HG03378 (cell line): ENCODE measurements around the gene PCDH9.

Experiments used
- ATAC-seq: cut with Tn5 transposase; IDR thresholded peaks from one replicate; pipeline ENCODE4 v1.9.1; 2021; ENCODE audit warnings: mild to moderate bottlenecking, moderate library complexity; ENCODE audit not compliant: unreplicated experiment

PCDH9 gene

DNA sequence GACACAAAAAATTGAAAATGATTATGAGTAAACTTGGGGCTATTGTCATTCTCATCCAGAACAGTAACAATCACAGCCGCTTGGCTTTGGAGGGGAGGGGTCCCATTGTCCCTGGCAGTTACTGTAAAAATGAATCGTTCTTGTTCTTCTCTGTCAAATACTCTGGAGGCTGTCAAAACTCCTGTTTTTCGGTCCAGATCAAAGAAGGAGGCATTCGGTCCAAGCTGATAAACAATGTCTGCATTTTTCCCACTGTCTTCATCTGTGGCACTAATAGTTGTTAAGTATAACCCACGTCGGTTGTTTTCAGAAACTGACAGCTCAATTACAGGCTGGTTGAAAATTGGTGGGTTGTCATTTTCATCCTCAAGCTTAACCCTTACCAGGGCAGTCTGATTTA is 3.4 kb downstream of the PCDH9 start:
- ATAC-seq, result no peak

DNA sequence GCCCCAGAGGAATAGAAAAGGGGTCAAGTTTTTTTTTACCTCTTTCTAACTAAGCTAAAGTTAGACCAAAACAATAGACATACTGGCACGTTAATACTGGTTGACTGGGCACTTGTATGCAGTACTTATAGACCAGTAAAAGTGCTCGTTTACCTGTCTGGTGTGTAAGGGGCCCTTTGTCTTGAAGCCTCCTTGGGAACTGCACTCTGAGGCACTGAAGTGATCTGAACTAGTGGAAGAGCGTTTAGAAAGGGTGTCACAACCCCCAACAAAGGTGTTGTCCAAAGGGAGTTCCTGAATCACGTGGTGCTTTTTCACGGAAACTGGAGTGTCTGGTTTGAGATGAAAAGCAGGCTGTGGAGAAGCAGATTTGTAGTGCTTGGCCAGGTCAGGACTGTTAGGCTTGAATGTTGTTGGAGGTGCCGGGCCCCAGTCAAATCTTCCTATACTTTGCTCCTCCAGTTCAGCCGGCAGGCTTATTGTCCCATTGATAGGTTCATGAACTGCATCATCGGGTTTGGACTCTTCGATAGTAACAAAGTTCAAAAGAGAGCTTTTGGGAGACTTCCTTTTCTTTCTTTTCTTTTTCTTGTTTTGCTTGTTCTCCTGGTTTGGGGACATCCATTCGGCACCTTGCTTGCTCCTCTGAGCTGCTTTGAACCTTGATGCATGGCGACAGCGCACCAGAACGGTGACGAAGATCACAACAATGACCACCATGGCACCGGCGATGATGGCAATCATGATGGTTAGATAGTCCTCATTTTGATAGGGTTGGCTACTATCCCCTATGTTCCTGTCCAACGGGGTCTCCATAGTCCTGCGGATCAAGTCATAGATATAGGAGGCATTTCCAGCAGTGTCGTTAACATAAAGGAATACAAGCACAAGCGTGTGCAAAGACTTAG is 4.6 kb downstream of the PCDH9 start:
- ATAC-seq, result no peak

DNA sequence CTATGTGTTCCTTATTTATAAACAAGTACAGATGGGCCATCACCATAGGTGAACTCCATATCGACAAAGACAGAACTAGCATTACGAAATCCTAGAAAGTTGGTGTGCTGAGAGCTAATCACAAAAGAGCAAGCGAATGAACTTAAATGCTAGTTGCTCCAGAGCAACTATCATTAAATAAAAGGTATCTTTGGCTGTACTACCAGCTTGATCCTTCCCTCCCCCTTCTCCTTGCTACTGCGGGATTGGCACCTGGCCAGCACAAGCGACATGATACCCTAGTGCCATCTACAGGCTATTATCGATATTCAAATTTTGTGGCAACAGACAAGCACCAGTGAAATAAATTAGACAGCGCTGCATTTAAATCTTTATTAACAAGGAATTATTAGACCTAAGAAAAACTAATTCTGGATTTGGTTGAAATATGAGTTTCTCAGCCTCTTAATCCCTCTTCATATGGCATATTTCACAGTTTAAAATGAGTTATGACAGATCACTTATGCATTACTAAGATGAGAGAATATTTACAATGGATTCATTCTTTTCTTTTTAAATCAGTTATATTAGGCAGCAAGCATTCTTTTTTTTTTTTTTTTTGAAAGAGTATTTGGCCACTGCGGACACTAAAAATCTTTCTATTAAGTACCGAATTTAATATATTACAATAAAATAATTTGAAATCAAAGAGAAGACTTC is 5.8 kb downstream of the PCDH9 start:
- ATAC-seq, result peak; percentile 75

DNA sequence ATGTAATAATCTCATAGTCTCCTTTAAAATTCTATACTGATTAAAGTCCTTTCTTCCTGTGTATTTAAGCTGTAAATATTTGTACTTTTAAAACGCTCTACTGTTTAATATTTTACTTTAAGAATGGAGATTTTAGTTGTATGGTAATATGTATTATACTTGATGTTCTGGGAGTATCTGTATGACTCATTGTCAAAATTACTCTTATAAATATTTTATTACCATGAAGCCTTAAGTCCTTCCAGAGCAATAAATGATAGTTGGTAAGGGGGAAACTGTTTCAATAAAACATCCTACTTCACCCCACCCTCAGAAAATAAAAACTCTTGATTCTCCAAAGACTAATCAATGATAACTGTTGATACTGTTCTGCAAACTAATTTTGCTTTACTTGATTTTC is 6.4 kb downstream of the PCDH9 start:
- ATAC-seq, result no peak

DNA sequence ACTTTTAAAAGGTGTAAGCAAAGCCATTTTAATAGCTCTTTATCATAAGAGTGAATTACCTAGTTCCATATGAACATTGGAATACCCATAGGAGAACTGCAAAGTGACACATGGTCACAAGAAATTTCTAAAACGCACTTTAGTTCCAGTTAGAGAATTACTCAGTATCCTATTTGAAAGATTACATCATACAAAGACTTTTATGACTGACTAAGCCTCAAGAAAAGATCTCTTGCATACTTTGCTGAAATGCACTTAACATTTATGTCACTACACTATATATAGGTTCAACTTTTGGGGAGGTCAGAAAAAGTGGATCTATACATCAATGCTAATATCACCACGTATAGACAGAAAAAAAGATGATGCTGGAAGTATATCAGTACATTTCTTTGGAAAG is 7.1 kb downstream of the PCDH9 start:
- no peak for ATAC-seq

DNA sequence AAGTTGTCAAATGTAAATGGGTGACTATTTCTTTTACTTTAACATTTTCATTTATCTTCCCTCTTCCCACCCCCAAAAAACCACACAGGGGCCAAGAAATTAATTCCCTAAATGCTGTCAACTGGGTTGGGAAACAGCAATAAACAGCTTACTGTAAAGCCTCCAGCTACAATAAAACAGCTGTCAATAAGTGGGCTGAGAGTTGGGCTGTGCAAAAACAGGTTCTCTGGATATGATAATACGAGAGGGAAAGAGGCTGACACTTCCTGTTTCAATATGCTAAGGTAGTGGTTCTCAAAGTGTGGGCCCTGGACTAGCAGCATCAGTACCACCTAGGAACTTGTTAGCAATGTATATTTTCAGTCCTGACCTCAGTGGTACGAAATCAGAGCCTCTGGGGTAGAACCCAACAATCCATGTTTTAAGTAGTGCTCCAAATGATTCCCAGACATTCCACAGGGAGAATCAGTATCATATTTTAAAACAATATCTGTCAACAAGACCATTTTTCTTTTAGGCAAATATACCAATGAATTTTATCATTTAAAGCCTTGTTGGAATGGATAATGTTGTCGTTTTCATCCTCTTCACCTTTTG is 8.4 kb downstream of the PCDH9 start:
- ATAC-seq, result no peak

DNA sequence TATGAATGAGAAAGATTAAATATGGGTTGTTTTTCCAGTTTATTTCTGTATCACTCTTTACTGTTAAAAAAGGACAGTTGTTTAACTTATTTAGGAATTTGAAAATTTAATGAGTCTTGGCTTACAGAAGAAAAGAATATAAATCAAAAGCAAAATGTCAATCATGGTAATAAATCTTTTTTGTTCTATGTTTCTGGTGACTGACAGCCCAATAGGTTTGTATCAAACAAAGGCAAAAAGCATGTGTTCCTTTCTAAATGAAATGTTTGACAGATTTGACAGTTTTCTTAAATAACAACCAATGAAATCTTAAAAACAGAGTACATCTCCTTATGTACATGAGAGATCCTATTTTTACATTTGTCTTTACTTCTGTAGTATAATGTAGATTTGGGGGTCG is 11.0 kb downstream of the PCDH9 start:
- no peak for ATAC-seq

DNA sequence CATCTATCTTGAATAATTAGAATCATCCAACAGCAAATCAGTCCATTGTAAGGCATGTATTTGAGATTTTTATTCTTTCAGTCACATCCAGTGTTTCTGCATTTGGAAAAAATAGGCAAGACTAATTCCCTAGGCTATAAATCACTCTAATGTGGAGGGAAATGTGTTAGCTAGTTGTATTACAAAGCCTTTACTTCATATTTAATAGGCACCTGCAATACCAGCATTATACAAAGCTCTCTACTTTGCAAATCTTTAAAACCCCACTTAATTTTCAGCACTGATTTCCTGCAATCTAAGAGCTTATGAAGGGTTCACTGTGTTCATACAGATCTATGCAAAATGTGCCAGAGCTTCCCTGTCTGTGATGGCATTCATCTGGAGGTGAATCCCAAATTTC is 12.3 kb downstream of the PCDH9 start:
- no peak for ATAC-seq

DNA sequence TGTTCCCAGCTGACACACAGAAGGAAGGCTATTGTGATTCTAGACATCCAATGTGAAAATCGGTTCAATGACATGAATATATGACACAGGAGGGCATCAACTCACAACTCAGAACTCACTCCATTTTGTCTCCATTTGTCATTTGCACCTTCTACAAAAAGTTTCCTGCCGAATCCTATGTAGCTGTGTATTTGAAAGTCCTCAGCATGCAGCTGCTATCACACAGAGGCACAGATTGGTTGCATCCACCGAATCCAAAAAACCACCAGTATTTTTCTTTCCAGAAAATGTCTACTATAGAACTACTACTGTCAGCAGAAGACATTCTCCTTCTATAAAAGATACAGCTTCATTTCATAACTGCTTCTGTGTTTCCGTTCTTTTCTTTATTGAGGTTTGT is 13.3 kb downstream of the PCDH9 start:
- no peak for ATAC-seq

DNA sequence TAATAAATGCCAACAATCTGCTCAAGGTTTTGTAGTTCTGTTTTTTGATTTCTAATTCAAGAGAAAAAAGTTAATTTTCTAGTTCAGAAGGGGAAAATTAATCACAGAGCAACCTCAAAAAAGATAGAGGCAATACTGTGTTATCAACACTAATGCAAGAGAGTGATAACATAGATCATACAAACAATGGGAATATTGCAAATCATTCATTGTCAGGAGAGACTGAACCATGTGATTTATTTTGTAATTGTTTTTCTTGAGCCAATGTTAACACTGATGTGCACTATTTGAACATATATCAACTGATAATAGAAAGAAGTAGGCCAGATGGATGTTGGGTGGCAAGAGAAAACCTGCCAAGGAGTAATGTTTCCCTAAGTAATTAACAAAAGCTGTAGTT is 19.9 kb downstream of the PCDH9 start:
- no peak for ATAC-seq

DNA sequence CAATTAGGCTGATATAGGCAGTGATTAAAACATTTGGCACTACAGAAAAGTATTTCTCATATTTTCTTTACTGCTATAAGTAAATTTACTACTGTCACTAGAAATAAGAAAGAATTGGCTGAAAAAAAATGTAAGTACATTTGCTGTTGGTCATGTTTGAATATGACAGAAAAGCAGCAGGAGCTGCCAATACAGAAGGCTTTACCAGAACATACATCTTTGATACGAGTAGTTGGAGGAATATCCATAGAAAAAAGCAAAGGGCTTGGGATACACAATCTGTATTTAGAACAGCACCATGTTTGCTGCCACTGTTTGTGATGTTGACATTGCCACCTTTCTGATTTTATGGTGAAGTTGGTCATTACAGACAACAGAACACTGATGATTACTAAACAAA is 21.6 kb downstream of the PCDH9 start:
- ATAC-seq, result no peak

DNA sequence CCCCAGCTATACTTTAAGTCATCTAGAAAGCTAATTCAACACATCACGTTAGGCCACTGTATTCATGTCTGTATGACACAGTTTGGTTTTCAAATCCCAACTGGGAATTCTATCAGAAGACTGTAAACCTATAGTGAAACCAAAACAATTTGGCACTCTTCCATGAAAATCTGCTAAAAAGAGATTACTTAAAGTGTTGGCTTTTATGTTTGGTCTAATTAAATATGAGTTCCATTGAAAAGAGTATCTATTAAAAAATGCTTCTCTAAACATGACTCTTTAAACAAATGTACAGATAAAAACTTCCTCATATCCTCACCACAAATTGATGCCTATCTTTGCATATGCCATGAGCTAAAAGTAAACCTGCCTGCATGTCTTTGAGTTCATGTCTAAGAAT is 25.4 kb downstream of the PCDH9 start:
- no peak for ATAC-seq

DNA sequence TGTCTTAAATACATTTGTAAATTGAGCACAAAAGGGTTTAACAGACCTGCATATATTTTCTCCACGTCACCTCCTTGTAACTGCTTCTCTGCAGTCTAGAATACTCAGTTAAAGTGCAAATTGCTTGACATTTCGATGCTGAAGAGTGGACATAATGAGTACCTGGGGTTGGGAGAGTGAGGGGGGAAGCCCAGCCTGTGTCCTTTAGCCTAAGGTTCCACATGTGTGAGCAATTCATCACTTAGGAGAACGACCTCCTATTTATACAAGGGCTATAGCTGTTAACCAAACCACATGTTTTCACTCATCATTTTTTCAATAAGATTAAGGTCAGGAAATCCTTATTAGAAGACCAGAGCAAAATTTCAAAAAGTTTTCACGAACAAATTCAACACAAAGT is 29.5 kb downstream of the PCDH9 start:
- no peak for ATAC-seq

DNA sequence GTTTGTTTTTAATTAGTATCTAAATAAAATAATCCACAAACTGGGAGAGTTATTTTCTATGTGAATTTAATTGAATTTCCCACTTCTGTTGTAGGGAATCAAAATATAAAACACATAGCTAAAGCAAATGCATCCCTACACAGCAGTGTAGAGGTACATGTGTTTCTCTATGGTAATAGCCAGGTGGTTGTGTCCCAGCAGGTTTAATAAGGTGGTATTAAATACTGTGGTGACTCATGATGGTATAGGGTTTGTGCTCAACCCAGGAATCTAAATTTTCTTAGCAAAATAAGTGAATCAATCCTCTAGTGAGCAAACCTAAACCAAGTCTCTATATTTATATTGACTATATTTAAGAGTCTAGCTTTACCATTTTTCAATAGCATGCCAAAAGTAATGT is 30.0 kb downstream of the PCDH9 start:
- ATAC-seq, result no peak

DNA sequence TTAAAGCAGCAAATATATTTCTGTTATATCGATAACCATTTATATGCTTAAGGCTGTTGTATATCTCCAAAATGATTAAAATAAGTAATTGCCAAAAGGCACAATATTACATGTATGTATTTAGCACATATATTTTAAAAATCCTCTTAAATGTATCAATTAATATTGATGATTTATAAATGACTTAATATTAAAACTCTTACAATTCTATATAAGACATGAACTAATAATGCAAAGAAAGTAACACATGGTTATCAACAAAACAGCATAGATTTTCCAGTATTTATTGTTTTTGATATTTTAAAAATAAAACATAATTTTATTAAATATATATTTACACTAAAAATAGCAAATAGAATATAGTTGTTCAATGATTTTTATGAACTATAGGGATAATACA is 32.4 kb downstream of the PCDH9 start:
- ATAC-seq, result no peak

DNA sequence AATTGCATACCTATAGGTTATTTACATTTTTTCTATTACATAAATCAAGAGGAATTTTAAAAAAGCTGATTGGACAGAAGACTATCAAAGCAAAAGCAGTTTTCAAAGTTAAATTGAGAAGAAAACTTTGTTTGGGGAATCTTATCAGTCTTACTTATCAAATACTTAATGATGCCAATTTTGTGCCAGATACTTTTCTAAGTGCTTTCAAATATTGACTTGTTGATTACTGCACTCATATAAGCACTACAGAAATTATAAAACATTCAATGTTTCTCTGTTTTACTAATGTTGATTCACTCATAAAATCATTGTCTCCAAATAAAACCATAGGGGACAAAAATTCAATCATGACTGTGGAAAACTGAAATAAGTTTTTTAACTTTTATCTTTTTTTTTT is 36.2 kb downstream of the PCDH9 start:
- no peak for ATAC-seq

DNA sequence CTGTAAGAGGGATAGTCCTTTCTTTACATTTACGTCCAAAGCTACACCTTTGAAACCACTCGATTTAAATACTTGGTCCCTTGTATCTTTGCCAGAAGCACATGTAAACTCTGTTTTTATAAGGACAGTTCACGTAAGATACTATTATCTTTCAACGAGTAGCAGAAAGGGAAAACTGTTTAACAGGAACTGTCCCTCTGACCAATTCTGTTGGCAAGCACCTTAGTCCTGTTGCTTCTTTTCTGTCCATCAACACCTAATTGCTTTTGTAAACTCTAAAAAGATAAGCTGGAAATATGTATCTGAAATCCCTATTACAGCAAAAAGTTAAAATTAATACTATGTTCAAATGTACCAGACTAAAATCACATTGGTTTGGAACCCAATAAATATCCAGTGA is 37.4 kb downstream of the PCDH9 start:
- no peak for ATAC-seq

DNA sequence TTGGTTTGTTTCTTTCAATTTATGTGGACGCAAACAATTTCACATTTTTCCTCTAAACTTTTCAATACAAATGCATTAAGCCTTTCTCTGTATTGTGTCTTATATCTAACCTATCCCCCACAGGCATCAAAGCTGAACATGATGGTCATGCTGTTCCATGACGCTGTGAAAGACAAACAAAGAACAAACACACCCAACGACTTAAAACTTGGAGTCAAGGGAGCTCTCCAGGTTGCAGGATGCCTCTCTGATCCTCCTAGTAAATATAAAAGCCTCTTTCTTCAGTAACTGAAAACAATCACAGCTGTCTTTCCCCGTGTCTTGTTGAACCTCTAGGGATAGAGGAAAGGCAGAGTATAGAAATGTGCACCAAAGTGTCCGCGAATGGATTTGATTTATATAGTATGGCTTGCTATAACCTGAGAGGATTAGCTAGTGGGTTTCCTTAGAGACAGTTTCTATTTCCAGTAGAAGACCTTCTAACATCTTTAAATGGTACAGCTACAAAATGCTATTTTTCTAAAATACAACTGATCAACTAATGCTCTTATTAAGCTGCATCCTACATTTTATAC is 43.1 kb downstream of the PCDH9 start:
- no peak for ATAC-seq

DNA sequence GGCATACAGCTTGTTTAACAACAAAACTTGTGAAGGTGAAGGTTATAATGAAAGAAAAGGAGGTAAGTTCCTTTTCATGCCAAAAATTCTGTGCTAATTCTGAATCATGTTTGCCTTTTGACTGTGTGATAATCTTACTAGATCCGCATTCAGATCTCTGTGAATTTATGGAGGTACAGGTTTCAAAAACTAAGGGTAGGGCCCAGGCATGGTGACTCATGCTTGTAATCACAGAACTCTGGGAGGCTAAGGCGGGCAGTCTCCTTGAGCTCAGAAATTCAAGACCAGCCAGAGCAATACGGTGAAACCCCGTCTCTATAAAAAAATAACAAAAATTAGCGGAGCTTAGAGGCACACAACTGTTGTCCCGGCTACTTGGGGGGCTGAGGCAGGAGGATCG is 45.9 kb downstream of the PCDH9 start:
- no peak for ATAC-seq

DNA sequence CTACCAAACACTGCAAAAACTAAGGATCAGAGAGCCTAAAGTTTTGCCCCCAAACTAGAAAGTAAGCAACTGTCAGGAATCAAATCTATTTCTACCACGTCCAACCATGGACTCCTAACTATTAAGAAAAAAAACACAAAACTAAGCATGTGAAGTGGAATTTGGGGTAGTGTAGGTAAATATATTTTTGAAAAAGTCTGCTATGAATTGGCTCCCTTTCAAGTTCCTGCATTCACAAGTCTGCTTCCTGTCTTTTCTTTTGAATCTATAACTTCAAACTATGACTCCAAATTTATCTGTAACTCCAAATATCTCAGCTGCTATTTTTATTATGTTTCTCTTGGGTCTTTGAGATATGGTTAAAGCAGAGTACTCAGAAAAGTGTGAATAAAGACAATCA is 47.0 kb downstream of the PCDH9 start:
- no peak for ATAC-seq

DNA sequence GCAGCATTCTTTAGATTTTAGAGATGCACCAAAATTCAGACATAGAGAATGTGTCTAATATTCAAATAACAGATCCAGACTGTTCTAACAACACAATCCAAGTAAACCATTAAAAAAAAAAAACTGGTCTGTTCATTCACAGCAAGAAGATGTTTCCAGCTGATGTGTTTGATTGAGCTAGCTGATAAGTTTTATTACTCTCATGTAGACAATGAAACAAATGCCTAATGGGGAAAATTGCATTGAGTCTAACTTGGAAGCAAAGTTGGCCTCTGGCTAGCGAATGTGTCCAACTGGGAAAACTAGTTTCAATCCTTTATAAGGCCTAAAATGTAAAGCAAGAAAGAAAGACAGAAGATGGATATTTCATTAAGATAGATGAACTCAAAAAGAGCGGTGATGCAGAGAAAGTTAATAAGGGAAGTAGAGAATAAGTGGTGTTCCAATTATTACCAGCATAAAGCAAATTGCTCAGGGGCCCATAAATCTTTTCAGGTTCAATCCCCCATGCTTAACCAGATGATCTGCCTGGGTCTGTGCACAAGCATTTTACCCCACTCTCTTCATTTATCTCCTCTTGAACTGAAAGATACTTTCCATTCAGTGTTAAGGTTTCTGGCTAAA is 54.2 kb downstream of the PCDH9 start:
- ATAC-seq, result no peak
